Epidermal melanocyte (primary cell): Measurements from ENCODE around the gene RAD50.
"Not testable (repeated sequence)": the region's sequence is repeated elsewhere in the genome, so short reads cannot be mapped to it uniquely, and the experiment has no call there.

Experiments used
- DNase-seq: peaks from one replicate; pipeline ENCODE4 v3.0.0; 2011; ENCODE audit warnings: low spot score; ENCODE audit not compliant: insufficient read length

RAD50 gene

DNA sequence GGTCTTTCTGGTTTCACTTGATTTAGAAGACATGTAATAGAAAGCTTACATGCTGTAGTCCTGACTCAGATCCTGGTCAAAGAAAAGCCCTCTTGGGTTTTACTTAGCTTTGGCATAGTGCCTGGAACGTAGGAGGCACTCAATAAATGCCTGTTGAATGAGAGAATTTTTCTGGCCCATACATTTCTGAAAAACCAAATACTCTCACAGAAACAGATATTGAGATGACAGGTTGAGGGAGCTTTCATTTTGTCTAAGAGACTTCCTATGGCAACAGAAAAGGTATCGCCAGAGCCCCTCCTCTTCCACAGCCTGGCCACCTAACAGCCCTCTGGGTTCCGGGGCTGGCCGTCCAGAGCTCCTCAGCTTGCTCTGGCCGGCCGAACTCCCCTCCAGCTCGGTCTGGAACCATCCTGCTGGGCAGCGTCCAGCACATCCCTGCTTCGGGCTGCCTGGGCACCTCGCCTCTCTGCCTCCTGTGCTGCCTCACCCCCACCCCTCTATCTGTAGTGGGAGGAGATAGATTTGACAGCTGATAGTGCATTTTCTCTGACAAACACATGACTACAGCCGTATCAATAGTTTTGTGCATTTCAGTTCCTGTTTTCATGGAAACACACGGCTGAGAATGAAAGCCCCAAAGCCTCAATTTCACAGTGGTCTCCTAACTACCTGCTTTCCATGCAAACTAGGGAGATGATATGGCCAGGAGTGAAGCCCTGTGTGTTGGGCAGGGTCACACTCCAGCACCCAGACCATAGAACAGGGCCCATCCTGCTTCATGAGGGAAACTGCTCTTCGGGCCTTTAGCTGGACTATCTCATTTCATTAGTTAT lies 118.1 kb downstream of the RAD50 start:
- peak; percentile 81 for DNase-seq

DNA sequence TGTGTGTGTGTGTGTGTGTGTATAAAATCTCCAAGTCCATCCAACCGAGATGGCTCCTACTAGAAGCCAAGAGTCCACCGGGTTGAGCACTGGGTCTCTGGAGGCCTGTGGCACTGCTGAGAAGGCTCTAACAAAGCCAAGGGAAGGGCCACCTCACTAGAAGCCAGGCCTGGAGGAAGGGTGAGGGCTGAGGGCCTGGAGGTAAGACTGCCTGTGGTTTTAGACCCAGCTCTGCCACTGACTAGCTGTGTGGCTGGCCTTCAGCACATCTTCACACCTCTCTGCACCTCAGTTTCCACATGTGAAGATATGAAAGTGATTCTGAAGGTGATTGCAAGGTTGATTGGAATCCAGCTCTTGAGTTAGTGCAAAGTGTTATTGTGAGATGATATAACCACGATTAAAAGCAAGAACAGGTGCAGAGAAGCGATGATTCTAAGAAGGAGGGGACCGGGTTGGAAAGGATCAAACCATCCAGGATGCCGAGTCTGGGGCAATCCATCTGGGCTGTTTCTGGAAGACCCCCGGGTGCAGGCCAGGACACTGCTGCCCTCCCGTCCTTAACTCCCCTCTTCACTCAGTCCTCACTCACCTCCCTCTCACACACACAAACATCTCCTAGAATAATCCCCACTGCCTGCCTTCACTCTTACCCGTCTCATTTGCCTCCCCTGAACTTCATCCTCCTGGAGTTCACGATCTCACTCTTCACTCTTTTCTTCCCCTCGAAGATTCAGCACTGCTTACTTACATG lies 119.3 kb downstream of the RAD50 start:
- no peak for DNase-seq

GRCh38 chr5:132677191-132677590 lies 120.4 kb downstream of the RAD50 start:
- DNase-seq = peak; percentile 78

DNA sequence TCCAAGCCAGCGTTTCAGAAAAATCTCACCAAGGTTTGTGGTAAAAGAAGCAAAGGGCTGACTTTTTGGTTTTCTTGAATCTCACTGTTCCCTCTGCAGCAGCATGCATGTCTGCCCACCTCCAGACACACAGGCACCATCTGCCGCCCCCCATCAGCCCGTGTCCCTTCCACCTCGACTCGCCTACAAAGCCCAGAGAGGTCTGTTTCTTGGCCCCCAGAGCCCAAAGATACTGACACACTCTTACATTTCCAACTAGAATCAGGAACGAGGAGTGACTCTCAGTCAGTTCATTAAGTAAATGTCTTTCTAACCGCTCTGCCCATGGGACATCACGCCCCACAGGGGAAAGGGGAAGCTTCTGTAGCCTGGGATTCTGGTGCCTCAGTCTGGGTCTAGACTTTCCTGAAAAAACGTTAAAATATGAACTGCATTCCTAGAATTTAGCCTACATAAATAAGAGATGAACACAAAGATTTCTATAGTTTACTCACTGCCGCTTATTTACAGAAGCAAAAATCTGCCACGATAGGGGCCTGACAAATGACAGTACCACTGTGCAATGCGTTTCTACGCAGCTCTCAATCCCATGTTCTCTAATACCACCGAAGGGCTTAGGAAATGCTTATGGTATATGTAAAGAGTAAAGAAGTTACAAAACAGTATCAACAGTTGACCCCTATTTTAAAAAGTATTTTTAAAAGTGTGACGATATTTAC lies 121.1 kb downstream of the RAD50 start:
- no peak for DNase-seq

DNA sequence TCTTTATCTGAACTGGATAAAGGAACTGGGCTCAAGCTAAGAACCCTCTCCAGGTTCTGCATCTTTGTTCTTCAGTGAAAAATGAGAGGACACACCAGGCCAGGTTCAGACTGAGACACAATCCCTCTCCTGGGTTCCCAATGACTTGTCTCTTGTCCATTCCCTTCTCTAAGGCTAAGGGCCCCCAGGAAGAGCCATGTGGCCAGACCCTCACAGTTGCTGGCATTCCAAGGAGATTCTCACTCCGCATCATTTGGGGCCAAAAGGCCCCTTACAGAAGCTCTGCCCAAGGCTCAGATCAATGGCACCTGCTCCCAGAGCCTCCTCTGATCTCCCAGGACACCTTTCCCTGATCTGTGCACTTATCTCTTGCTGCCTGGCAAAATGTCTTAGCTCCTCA lies 122.0 kb downstream of the RAD50 start:
- no peak for DNase-seq

DNA sequence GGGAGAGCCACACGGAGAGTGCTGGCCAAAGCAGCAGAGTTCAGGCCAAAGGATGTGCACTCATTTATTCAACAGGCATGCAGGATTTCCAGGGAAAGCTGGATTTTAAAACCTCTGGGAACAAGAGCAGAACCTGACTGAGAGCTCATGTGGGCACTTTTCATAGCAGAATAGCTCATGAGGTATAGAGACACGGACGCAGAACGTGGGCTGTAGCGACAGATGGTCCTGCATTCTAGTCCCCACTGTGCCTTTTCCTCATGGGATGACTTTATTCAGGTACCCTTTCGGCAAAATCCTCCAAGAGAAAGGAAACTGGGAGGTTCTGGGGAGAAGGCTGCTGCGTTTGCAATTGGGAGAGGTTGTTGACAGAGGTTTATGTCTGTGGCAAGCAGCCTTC lies 122.4 kb downstream of the RAD50 start:
- no peak for DNase-seq

DNA sequence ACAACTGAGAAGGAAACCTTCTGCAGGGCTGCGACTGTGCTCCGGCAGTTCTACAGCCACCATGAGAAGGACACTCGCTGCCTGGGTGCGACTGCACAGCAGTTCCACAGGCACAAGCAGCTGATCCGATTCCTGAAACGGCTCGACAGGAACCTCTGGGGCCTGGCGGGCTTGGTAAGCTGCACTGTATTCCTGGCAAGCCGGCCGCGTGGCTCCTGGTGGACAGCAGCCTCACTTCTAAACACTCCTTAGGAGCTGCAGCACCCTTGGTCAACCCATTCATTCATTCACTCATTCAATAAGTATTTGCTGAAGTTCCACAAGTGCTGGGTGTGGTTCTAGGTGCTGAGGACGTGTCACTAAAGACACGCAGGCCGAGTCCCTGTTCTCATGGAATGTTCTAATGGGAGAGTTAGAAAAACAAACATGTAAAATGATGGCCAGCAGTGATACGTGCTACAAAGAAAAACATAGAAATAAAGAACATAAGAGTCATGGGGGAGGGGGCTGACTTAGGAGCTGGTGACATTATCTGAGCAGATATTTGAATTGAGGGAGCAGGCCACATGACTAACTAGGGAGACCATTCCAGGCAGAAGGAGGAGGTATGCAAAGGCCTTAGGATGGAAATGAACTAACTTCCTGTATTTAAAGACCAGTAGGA lies 123.1 kb downstream of the RAD50 start:
- DNase-seq = no peak

GRCh38 chr5:132680780-132681475 lies 124.2 kb downstream of the RAD50 start:
- DNase-seq = no peak

GRCh38 chr5:132681476-132681831 lies 124.7 kb downstream of the RAD50 start:
- DNase-seq = no peak

- DNase-seq = no peak
Observed at GRCh38 chr5:132681983-132682382, 125.2 kb downstream of the RAD50 start.

DNA sequence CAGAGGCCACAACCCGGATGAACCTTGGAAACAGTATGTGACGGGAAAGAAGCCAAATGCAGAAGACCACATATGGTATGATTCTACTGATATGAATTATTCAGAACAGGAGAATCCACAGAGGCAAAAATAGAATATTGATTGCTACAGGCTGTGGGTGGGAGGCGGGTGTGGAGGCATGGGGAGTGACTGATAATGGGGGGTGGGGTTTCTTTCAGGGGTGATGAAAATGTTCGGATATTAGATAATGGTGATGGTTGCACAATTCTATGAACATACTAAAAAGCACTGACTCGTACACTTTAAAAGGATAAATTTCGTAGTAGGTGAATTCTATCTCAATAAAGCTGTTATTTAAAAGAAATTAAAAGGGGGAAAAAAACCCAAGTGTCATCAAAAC lies 127.7 kb downstream of the RAD50 start:
- no peak for DNase-seq

- DNase-seq = no peak
Observed at GRCh38 chr5:132684922-132685720, 128.3 kb downstream of the RAD50 start.

- DNase-seq = no peak
Observed at GRCh38 chr5:132686193-132686592, 129.4 kb downstream of the RAD50 start.

GRCh38 chr5:132687995-132688394 lies 131.2 kb downstream of the RAD50 start:
- DNase-seq = no peak

- DNase-seq = no peak
Observed at GRCh38 chr5:132688536-132689339, 132.0 kb downstream of the RAD50 start.

- DNase-seq = no peak
Observed at GRCh38 chr5:132689513-132689912, 132.7 kb downstream of the RAD50 start.

DNA sequence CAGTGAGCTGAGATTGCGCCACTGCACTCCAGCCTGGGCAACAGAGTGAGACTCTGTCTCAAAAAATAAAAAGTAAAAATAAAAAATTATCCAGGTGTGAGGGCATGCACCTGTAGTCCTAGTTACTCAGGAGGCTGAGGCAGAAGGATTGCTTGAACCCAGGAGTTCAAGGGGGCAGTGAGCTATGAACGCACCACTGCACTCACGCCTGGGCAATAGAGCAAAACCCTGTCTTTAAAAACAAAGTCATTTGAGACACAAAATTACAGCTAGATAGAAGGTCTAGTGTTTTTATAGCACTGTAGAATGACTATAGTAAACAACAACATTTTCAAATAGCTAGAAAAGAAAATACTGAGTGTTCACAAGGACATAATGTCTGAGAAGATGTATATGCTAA lies 133.4 kb downstream of the RAD50 start:
- DNase-seq = no peak

- DNase-seq = not testable (repeated sequence)
Observed at GRCh38 chr5:132691755-132692631, 135.2 kb downstream of the RAD50 start.

- no peak for DNase-seq
Observed at GRCh38 chr5:132692632-132692967, 135.8 kb downstream of the RAD50 start.
